ENCODE measurements around the gene OLA1.

DNA sequence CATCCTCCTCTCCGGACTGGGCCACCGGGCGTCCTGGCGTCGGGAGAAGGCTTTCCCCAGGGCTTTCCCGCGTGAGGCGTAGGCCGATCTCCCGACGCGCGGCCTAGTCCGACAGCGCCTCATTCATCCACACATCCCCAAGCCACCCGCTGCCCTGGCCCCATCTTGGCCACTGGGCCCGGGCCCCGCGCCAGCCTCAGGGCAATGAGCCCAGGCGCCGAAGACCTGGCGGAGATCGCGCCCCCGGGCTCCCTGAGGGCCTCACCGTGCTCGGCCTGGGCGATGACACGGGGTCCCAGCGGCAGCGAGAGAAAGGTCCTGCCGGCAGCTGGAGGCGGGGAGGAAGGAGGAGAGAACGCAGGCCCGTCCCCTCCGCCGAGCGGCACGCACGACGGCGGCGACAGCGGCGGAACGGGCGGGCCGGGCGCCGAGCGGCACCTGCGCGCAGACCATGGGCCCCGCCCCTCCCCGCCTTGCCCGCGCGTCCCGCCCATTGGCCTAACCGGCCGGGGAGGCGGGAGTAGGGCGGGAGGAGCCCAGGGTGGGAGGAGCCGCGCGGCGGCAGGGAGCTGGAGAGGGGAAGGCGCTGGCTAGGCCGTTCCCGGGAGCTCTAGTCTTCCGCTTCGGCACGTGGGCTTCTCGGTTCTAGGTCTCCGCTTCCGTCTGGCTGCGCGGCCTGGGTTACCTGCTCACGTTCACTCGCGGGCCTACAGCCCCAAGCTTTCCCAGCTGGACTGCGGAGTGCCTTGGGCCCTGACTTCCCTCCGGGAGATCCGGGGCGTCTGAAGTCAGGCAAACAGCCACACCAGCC is at the start of gene OLA1:
- TF ChIP-seq, protein P1, sequence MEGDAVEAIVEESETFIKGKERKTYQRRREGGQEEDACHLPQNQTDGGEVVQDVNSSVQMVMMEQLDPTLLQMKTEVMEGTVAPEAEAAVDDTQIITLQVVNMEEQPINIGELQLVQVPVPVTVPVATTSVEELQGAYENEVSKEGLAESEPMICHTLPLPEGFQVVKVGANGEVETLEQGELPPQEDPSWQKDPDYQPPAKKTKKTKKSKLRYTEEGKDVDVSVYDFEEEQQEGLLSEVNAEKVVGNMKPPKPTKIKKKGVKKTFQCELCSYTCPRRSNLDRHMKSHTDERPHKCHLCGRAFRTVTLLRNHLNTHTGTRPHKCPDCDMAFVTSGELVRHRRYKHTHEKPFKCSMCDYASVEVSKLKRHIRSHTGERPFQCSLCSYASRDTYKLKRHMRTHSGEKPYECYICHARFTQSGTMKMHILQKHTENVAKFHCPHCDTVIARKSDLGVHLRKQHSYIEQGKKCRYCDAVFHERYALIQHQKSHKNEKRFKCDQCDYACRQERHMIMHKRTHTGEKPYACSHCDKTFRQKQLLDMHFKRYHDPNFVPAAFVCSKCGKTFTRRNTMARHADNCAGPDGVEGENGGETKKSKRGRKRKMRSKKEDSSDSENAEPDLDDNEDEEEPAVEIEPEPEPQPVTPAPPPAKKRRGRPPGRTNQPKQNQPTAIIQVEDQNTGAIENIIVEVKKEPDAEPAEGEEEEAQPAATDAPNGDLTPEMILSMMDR (conservative IDR thresholded peaks at IDR 0.05; ENCODE audit: low read depth, low read length): no peak
- no peak for TF ChIP-seq MAFK (IDR thresholded peaks at IDR 0.05; ENCODE audit: low read depth, low read length)
- no peak for TF ChIP-seq RAD21 (IDR thresholded peaks at IDR 0.05; ENCODE audit: low read length)
- TF ChIP-seq, protein P2, sequence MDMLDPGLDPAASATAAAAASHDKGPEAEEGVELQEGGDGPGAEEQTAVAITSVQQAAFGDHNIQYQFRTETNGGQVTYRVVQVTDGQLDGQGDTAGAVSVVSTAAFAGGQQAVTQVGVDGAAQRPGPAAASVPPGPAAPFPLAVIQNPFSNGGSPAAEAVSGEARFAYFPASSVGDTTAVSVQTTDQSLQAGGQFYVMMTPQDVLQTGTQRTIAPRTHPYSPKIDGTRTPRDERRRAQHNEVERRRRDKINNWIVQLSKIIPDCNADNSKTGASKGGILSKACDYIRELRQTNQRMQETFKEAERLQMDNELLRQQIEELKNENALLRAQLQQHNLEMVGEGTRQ (IDR thresholded peaks at IDR 0.05; ENCODE audit: low read depth, low read length): peak; percentile 63
- TF ChIP-seq, protein P3, sequence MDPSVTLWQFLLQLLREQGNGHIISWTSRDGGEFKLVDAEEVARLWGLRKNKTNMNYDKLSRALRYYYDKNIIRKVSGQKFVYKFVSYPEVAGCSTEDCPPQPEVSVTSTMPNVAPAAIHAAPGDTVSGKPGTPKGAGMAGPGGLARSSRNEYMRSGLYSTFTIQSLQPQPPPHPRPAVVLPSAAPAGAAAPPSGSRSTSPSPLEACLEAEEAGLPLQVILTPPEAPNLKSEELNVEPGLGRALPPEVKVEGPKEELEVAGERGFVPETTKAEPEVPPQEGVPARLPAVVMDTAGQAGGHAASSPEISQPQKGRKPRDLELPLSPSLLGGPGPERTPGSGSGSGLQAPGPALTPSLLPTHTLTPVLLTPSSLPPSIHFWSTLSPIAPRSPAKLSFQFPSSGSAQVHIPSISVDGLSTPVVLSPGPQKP (IDR thresholded peaks at IDR 0.05; ENCODE audit: borderline replicate concordance, low read depth, low read length): no peak
- TF ChIP-seq MAZ (IDR thresholded peaks at IDR 0.05; ENCODE audit: borderline replicate concordance, low read depth, low read length): peak; percentile 74; the same call in 1 of the 2 replicates
- no peak for TF ChIP-seq FOS (IDR thresholded peaks at IDR 0.05; ENCODE audit: low read depth, low read length)
- no peak for TF ChIP-seq RCOR1 (IDR thresholded peaks at IDR 0.05; ENCODE audit: insufficient replicate concordance, low read length)
- no peak for TF ChIP-seq CEBPB (IDR thresholded peaks at IDR 0.05; ENCODE audit: low read depth, low read length)
- no peak for TF ChIP-seq NFE2L2 (IDR thresholded peaks at IDR 0.05; ENCODE audit: low read depth, low read length)
- peak; percentile 39; the same call in 1 of the 2 replicates for TF ChIP-seq POLR2A (IDR thresholded peaks at IDR 0.05; ENCODE audit: low read depth, low read length)
- no peak for TF ChIP-seq SMC3 (IDR thresholded peaks at IDR 0.05; ENCODE audit: low read depth, low read length)
- no peak for TF ChIP-seq CHD1 (IDR thresholded peaks at IDR 0.05; ENCODE audit: low read depth, low read length)
- TF ChIP-seq BHLHE40 (IDR thresholded peaks at IDR 0.05; ENCODE audit: low read depth, low read length): no peak; the same call in 1 of the 2 replicates

Measured in IMR-90 (cell line).